HG03457 (cell line): ENCODE measurements around the gene PIK3CG.
"Not testable (repeated sequence)": the region's sequence is repeated elsewhere in the genome, so short reads cannot be mapped to it uniquely, and the experiment has no call there.

Experiments
- ATAC-seq: cut with Tn5 transposase; IDR thresholded peaks from one replicate; pipeline ENCODE4 v1.9.1; 2021; ENCODE audit warnings: moderate number of reproducible peaks; ENCODE audit not compliant: unreplicated experiment

PIK3CG gene

GRCh38 chr7:106936236-106936635 is 71.2 kb downstream of the PIK3CG start:
- ATAC-seq = no peak

GRCh38 chr7:106938122-106938521 is 73.0 kb downstream of the PIK3CG start:
- not testable (repeated sequence) for ATAC-seq

- no peak for ATAC-seq
Measured at GRCh38 chr7:106938803-106939202, 73.7 kb downstream of the PIK3CG start.

GRCh38 chr7:106944035-106944665 is 79.1 kb downstream of the PIK3CG start:
- no peak for ATAC-seq

GRCh38 chr7:106947244-106947728 is 82.2 kb downstream of the PIK3CG start:
- ATAC-seq = no peak

- ATAC-seq = no peak
Measured at GRCh38 chr7:106952001-106952657, 87.0 kb downstream of the PIK3CG start.

- no peak for ATAC-seq
Measured at GRCh38 chr7:106952658-106953231, 87.7 kb downstream of the PIK3CG start.

GRCh38 chr7:106954840-106955239 is 89.8 kb downstream of the PIK3CG start:
- no peak for ATAC-seq

- not testable (repeated sequence) for ATAC-seq
Measured at GRCh38 chr7:106955857-106956256, 90.8 kb downstream of the PIK3CG start.
